ENCODE data around the gene CATSPERE. TPM values are rescaled to one million over a fixed set of nuclear protein-coding genes. Genes with fewer than 3 reads are reported as not detected.
"Not testable (repeated sequence)": the region's sequence is repeated elsewhere in the genome, so short reads cannot be mapped to it uniquely, and the experiment has no call there.

Gene CATSPERE
- total RNA-seq, 1 experiment from 2014 or later, result not detected

DNA sequence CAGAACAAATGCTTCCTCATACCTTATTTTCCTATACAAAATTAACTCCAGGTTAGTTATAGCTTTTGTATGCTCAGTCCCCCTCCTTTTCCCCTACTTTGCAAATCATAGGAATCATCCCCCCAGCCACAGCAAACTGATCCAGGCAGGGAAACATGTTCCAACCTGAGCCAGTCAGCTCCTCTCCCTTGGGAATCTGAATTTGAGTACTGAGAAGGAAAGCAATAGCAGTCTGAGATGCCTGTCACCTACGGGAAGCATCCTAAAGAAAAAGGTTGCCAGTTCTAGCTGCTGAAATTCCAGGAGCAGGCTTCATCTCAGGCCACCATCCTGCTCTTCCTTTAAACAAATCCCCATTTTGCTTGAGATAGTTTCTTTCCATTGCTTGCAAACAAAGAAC, 16.2 kb upstream of the CATSPERE start:
- in situ Hi-C loops (cut with HindIII; ENCODE audit: low pct_unique_long_range_greater_than_20kb, low sequenced_read_pairs), result loop anchor here (5.0 to 25.0 kb wide), 2 partner anchors 33 to 133 kb away; no protein-coding TSS in a partner anchor
- no peak for DNase-seq (ENCODE audit: low read depth)

DNA sequence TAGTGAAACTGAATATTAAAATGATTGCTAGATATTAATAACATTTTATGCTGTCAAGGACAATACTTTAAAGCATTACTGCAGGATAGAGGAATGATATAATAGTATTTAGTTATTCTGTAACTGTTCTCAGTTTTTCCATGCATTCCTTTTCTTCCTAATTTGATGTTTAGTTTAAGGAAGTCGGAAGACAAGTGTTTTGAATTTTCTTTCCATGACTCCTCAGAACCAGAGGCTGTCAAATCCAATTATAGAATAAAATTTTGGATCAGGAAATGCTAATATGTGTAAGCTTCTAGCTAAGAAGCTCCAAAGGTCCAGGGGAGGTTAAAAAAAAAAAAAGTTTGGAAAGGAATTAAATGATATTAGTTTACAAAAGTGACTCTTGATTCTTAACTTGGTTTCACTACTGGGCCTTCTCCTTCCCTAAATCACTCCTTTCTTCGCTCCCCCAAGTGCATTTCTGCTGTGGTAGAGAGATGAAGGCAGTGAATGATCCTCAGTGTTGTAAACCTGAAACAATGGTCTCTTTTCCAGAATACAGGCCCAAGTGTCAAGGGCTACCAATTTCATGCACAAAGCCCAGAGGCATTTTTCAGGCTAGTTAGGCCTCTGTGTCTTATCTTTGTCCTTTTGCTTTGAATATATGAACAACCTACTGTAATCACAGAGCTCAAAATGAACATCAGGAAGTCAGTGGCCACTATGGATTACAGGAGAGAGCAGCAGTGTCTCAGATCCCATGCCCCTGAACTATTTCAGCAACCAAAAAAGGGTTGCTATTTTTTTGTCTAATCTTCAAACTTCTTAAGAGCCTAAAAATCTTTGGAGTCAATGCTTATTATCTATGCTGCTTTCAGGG, 15.5 kb upstream of the CATSPERE start:
- no peak for DNase-seq (ENCODE audit: low read depth)
- in situ Hi-C loops (cut with HindIII; ENCODE audit: low pct_unique_long_range_greater_than_20kb, low sequenced_read_pairs), result loop anchor here (5.0 to 25.0 kb wide), 2 partner anchors 33 to 133 kb away; no protein-coding TSS in a partner anchor

DNA sequence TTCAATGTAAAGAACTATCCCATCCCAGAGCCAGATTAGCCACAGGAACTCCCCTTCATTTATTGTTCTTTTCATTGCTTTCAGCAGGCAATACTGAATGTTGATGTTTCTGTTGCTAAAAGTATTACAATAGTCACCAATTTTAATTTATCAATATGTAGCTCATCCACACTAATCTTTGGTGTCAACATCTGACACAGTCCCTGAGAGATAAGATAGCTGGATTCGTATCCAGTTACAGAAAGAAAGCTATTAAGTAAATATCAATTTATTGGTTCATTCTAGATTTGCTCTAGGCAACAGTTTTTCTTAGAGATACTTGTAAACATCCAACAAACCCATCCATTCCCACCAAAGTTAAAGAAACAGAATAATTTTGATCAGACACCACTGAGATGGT, 14.0 kb upstream of the CATSPERE start:
- in situ Hi-C loops (cut with HindIII; ENCODE audit: low pct_unique_long_range_greater_than_20kb, low sequenced_read_pairs), result loop anchor here (5.0 to 25.0 kb wide), 2 partner anchors 35 to 135 kb away; no protein-coding TSS in a partner anchor
- no peak for DNase-seq (ENCODE audit: low read depth)

DNA sequence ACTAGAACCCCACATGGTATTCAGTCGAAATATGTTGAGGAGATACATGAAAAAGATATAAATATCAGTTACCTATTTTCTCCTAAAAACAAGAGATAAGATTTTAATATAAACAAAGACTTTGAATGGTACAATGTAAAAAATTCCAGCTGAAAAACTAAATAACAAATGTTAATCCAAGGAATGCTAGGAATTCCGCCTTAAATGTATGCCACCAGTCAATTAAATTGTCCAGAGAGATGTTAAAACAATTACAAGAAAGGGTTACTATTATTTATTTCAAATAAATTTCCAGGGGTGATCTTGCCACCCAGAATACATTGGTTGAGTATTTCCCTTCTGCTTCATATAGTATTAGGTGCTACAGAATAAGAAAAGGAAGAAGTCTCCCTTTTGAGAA, 13.5 kb upstream of the CATSPERE start:
- in situ Hi-C loops (cut with HindIII; ENCODE audit: low pct_unique_long_range_greater_than_20kb, low sequenced_read_pairs), result loop anchor here (5.0 to 25.0 kb wide), 2 partner anchors 35 to 135 kb away; no protein-coding TSS in a partner anchor

DNA sequence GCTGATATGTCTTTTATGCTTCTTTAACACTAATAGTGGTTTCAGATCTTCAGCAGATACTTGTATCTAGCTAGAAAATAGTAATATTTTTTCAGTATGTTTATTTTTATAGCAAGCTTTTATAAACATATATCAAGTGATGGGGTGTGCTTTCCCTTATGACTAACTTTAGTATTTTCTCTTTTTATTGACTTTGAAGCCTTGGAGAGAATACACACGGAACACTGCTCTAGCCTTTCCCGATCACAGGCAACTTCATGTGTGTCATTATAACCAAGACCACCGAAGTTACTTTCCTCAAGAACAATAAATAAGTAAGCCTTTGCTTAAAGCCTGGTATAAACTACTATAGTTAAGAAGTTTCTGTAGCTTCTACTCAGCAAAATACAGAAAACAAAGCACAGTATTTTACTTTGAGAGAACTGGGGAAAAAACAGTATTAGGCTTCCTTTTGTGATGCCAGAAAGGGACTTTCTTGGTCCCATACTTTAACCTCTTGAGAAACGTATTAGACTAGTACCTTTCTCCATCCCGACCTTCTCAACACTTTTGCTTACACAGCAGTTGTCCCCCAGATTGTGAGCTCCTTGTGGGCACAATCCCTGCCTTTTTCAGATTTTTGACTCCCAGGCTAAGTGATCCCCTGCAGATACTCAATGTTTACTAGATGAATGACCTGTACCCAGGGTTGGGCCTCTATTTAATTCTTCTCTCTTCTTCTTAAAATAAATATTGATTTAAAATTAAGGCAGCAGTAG, 12.6 kb upstream of the CATSPERE start:
- in situ Hi-C loops (cut with HindIII; ENCODE audit: low pct_unique_long_range_greater_than_20kb, low sequenced_read_pairs), result loop anchor here (5.0 to 25.0 kb wide), 2 partner anchors 36 to 136 kb away; no protein-coding TSS in a partner anchor
- no peak for DNase-seq (ENCODE audit: low read depth)

More for the DNA sequence above, 13.5 kb upstream of the CATSPERE start:
- DNase-seq (ENCODE audit: low read depth), result no peak

DNA sequence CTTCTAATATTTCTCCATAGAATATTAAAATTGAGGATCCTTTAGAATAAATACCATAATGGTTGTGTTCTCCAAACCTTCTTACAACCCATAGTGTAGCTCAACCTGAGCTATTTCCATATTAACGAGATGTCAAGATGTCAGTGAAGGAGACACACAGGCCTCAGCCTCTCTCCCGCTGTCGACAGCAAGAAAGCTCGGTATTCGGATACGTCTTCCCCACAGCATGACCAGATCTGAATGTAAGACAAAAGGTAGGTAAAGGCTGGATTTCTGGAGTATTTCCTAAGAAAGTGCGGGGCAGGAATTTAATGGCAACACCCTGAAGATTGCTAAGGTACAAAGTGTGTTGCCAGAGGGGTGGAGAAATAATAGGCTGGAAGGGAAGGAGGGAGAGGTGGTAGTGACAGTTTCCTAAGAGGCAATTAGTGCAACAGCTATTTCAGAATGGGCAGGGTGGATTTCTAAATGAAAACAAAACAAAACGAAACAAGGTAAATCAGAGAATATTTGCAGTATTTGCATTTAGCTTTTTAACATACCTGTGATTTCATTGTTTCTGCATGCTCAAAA, 11.1 kb upstream of the CATSPERE start:
- in situ Hi-C loops (cut with HindIII; ENCODE audit: low pct_unique_long_range_greater_than_20kb, low sequenced_read_pairs), result loop anchor here (5.0 to 25.0 kb wide), 2 partner anchors 38 to 138 kb away; no protein-coding TSS in a partner anchor
- no peak for DNase-seq (ENCODE audit: low read depth)

DNA sequence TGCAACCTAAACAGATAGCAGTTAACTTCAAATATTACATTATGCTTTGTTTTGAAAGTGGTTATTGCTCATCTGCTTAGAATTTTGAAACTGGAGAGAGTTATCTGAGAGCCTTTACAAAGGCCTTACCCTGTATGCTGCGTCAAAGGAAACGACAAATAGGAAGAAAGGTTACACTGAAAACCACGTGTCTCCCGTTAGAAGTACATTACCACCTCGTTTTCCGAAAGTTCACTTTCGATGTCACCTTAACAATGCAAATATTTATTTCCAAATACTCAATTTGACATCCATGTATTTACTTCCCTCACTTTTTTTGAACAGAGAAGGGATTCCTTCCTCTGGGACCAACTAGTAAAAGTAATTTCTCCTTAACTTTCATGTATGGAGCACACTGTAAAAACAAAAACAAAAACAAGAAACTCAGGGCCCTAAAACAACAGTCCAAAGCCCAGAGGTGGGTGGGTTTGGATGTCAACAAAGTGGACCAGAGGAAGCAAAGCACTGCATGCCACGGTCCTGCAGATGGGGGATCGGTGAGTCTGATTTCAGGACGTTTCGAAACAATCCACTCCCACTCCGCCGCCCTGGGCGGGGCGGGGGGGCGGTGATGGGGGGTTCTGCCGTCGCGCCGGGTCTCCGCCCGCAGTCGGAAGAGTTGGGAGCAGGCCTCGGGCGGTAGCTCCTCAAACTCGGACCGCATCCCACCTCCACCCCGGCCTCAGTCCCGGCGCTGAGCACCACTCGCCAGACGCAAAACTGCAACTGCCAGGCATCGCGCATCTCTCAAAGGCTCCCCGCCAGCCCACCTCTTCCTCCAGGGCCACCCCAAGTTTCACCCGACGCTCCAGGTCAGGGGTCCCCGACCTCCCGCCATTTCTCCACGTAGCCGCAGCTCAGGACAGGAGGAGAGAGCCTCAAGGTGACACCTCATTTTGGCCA, 10.2 kb upstream of the CATSPERE start:
- peak; percentile 35 for DNase-seq (ENCODE audit: low read depth)
- in situ Hi-C loops (cut with HindIII; ENCODE audit: low pct_unique_long_range_greater_than_20kb, low sequenced_read_pairs), result no loop called here

DNA sequence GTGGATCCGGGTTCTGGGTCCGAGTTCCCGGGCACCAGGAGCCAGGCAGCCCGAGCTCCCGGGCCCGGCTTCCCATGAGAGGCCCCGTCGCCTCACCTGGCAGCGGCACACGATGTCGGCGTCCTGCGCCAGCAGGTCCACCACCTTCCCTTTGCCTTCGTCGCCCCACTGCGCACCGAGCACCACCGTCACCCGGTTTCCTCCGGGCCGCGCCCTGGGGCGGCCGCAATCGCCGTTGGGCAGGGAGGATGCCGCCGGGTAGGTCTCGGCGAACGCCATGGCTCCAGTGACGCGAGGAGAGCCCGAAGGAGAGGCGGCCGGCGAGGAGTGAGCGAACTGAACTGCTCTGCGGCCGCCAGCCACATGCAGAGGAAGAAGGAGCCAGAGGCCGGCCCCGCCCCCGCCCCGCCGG, 9.5 kb upstream of the CATSPERE start, which contains the start of gene ADSS2:
ADSS2 (minus strand) TSS at position 371 of the 412 bp plus-strand sequence; CDS start at position 279, 92 bp downstream.
- in situ Hi-C loops (cut with HindIII; ENCODE audit: low pct_unique_long_range_greater_than_20kb, low sequenced_read_pairs), result no loop called here
- DNase-seq (ENCODE audit: low read depth), result no peak

DNA sequence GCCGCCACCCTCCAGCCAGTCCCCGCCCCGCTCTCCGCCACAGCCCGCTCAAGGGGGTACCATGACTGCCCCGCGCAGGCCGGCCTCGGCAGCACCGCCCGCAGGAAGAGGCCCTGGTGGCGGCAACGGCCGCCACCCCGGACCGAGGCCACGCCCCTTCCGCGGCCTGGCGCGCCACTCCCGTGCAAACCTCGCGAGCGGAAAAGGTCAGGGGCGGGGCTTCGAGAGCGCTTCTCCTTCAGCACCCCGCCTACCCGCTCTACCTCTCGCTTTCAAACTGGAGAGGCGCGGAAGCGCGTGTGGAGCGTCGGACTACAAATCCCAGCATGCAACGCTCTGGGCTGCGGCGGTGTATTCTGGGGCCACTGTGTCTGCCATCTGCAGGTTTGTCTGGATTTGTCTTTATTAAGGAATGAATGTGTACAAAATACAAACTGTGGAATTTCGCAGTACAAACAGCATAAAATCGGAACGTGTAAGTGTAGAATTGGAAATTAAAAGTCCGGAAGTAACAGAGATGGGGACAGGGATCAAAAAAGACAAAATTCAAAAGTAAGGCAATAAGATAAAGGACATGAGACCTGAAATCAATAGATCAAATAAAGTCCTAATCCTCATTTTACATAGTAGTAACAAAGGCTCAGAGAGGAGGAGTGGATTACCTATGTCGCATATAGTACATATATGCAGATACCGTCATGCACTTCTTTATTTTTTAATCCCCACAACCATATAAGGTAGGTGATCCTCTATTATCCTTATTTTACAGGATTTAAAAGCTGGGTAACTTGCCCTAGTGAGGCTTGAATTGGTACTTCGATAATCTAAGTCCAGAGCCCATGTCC, 8.9 kb upstream of the CATSPERE start:
- peak; percentile 100 for DNase-seq (ENCODE audit: low read depth)
- in situ Hi-C loops (cut with HindIII; ENCODE audit: low pct_unique_long_range_greater_than_20kb, low sequenced_read_pairs), result no loop called here

DNA sequence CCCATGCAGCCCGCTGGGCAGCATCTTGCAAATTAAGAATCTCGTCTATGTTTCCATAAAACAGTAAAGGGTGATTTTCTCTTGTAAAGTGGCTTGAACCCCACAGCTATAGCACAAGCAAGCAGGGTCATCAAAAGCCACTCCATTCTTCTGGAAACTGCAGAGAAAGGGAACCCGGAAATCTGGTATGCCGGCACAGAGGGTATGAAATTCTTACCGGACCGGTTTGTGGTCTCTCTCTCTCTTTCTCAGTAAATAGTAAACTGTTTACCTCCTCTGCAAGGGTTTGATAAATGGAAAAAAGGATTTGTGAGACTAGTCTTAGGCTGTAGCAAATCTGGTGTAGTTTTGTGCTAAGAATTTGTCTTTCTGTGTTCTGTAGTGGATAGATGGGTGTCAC, 6.7 kb upstream of the CATSPERE start:
- in situ Hi-C loops (cut with HindIII; ENCODE audit: low pct_unique_long_range_greater_than_20kb, low sequenced_read_pairs), result no loop called here
- no peak for DNase-seq (ENCODE audit: low read depth)

DNA sequence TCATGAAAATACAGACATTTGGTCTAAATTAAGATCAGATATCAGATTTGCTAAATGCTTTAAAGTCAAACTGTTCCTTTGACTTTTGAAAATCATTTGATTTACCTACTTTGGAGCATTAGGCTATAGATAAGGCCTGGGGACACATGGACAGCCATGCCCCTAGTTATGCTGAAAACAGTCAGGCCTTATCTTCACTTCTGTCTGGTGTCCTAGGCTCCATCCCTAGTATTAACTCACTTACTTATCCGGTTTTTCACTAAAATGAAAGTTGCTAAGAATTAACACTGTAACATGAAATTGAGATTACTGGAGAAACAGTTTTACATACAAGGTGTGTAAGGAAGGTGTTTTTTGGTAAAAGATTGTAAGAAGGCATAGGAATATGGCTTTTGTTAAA, 4.5 kb upstream of the CATSPERE start:
- in situ Hi-C loops (cut with HindIII; ENCODE audit: low pct_unique_long_range_greater_than_20kb, low sequenced_read_pairs), result no loop called here
- DNase-seq (ENCODE audit: low read depth), result no peak

DNA sequence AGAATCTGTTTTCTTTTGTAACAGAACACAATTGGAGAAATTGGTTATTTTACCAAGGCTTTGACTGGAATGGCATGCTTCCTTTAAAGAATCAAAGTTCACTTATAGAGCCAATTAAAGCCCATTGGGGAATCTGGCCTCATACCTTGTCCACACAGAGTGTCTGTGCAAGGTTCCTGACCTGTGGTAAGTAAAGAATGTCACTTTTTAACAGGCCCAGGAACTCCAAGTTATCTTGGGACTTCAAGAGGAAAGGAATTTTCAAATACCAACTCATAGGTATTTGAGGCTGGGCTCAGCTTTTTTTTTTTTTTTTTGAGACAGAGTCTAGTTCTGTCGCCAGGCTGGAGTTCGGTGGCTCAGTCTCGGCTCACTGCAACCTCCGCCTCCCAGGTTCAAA, 2.3 kb upstream of the CATSPERE start:
- in situ Hi-C loops (cut with HindIII; ENCODE audit: low pct_unique_long_range_greater_than_20kb, low sequenced_read_pairs), result no loop called here
- DNase-seq (ENCODE audit: low read depth), result no peak

DNA sequence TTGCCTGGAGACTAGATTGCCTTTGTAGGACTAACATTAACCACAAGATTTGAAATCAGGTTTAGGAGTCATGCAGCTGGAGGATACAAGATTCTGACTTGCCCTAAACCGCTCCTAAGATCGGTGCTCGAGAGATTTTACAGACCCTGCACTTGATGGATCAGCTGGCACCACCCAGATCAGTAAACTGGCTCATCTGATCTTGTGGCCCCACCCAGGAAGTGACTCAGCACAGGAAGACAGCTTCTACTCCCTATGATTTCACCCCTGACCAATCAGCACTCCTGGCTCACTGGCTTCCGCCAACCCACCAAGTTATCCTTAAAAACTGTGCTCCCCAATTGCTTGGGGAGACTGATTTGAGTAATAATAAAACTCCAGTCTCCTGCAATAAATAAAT, 876 bp upstream of the CATSPERE start:
- in situ Hi-C loops (cut with HindIII; ENCODE audit: low pct_unique_long_range_greater_than_20kb, low sequenced_read_pairs), result no loop called here
- DNase-seq (ENCODE audit: low read depth), result no peak

DNA sequence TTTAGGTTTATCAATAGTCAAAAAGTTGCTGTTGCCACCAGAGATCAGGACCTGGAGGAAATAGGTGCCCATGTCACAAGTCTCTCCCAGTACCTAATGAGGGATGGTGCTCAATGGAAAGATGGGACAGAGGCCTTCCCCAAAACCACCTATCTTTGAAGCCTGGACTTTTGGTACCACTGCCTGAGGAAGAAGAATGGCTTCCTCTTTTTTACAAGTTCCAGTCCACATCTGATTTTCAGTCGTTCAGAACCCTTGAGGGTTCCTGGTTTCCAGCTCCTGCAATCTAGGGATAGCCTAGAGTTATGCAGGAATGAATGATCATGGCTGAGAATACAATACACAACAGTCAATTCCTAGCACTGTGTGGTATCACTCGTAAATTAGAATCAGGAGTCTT, 5.7 kb downstream of the CATSPERE start:
- DNase-seq (ENCODE audit: low read depth), result no peak
- in situ Hi-C loops (cut with HindIII; ENCODE audit: low pct_unique_long_range_greater_than_20kb, low sequenced_read_pairs), result no loop called here

DNA sequence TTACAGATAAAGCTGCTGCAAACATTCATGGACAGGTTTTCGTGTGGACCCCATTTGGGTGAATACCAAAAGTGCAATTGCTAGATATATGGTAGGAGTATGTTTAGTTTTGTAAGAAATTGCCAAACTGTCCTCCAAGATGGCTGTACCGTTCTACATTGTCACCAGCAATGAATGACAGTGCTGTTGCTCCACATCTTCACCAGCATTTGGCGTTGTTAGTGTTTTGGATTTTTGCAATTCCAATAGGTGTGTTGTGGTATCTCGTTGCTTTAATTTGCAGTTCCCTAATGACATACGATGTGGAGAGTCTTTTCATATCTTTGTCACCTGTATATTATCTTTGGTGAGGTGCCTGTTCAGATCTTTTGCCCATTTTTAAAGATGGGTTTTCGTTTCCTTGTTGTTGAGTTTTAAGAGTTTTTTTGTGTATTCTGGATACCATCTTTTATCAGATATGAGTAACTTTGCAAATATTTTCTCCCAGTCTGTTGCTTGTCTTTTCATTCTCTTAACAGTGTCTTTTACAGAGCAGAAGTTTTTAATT, 12.1 kb downstream of the CATSPERE start:
- in situ Hi-C loops (cut with HindIII; ENCODE audit: low pct_unique_long_range_greater_than_20kb, low sequenced_read_pairs), result no loop called here
- DNase-seq (ENCODE audit: low read depth), result no peak

DNA sequence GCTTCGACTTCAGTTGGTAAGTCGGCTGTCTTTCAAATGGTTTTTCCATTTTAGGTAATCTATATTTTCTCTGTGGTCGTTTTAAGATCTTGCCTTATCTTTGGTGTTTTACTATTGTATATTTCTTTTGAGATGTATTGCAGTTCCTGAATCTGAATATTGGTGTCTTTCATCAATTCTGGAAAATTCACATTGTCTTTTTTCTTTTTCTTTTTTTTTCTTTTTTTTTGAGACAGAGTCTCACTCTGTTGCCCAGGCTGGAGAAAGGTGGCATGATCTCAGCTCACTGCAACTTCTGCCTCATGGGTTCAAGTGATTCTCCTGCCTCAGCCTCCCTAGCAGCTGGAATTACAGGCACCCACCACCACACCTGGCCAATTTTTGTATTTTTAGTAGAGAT, 23.9 kb downstream of the CATSPERE start:
- DNase-seq (ENCODE audit: low read depth); in situ Hi-C loops (cut with HindIII; ENCODE audit: low pct_unique_long_range_greater_than_20kb, low sequenced_read_pairs): not testable (repeated sequence)
